ENCODE results near the gene DDRGK1. TPM values are rescaled to one million over a fixed set of nuclear protein-coding genes. Genes with fewer than 3 reads are reported as not detected.

The DDRGK1 gene
- total and polyA plus RNA-seq, 2 experiments from 2014 or later: 48.1 to 107 TPM

- no peaks in the 10 kb centered on the region for H3K4me1 ChIP-seq (ENCODE audit: low read depth)
- no peaks in the 10 kb centered on the region for H3K9me3 ChIP-seq (ENCODE audit: low read depth)
- no peaks in the 10 kb centered on the region for H3K36me3 ChIP-seq
- H3K4me3 ChIP-seq: no peak overlapping the region
- no peak for TF ChIP-seq CTCF (IDR thresholded peaks at IDR 0.05; ENCODE audit: low read depth, low read length)
- H3K27me3 ChIP-seq: peaks cover 74% of the 10 kb centered on the region
- no peak for DNase-seq (ENCODE audit: low read depth in 1 of 2, low spot score in 1 of 2)
- no peak overlapping the region for H3K27ac ChIP-seq
These were observed 39.4 kb upstream of the DDRGK1 start for GRCh38 chr20:3243718-3244358.

DNA sequence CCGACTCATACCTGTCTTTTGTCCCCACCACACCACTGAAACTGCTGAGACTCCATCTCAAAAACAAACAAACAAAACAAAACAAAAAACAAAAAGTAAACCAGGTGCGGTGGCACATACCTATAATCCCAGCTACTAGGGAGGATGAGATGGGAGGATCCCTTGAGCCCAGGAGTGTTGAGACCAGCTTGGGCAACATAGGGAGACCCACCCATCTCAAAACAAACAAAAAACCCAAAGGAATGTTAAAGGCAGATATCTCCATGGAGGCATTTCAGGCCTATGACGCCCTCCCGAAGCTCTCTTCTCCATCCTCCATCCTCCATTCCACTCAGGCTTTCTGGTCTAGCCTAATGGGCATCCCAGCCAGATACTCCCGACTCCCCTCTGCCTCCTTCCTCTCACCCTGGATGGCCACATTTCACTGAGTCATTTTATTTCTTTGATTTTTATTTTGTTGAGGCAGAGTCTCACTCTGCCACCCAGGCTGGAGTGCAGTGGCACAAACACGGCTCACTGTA lies 37.8 kb upstream of the DDRGK1 start:
- no peak for TF ChIP-seq CTCF (IDR thresholded peaks at IDR 0.05; ENCODE audit: low read depth, low read length)
- Histone ChIP-seq H3K27ac (no peak overlapping the region), H3K27me3 (peaks cover 74% of the 10 kb centered on the region)

GRCh38 chr20:3240776-3241363 lies 36.4 kb upstream of the DDRGK1 start:
- Histone ChIP-seq H3K36me3 (no peaks in the 10 kb centered on the region), H3K9me3 (ENCODE audit: low read depth) (no peaks in the 10 kb centered on the region), H3K4me1 (ENCODE audit: low read depth) (no peaks in the 10 kb centered on the region), H3K27ac (no peak overlapping the region), H3K27me3 (peaks cover 84% of the 10 kb centered on the region), H3K4me3 (no peak overlapping the region)
- no peak for DNase-seq (ENCODE audit: low read depth in 1 of 2, low spot score in 1 of 2)
- TF ChIP-seq CTCF (IDR thresholded peaks at IDR 0.05; ENCODE audit: low read depth, low read length): no peak

More for the DNA sequence above, 37.8 kb upstream of the DDRGK1 start:
- no peaks in the 10 kb centered on the region for H3K9me3 ChIP-seq (ENCODE audit: low read depth)
- no peaks in the 10 kb centered on the region for H3K4me1 ChIP-seq (ENCODE audit: low read depth)
- no peak for DNase-seq (ENCODE audit: low read depth in 1 of 2, low spot score in 1 of 2)
- H3K36me3 ChIP-seq: no peaks in the 10 kb centered on the region
- no peak overlapping the region for H3K4me3 ChIP-seq

GRCh38 chr20:3239867-3240775 lies 35.6 kb upstream of the DDRGK1 start:
- no peaks in the 10 kb centered on the region for H3K36me3 ChIP-seq
- peaks cover 91% of the 10 kb centered on the region for H3K27me3 ChIP-seq
- no peak overlapping the region for H3K27ac ChIP-seq
- TF ChIP-seq CTCF (IDR thresholded peaks at IDR 0.05; ENCODE audit: low read depth, low read length): no peak
- H3K9me3 ChIP-seq (ENCODE audit: low read depth): no peaks in the 10 kb centered on the region
- DNase-seq (ENCODE audit: low read depth in 1 of 2, low spot score in 1 of 2): peak in 1 of 2 donors; percentile 37
- H3K4me1 ChIP-seq (ENCODE audit: low read depth): no peaks in the 10 kb centered on the region
- peak overlapping the region; percentile 41 for H3K4me3 ChIP-seq

DNA sequence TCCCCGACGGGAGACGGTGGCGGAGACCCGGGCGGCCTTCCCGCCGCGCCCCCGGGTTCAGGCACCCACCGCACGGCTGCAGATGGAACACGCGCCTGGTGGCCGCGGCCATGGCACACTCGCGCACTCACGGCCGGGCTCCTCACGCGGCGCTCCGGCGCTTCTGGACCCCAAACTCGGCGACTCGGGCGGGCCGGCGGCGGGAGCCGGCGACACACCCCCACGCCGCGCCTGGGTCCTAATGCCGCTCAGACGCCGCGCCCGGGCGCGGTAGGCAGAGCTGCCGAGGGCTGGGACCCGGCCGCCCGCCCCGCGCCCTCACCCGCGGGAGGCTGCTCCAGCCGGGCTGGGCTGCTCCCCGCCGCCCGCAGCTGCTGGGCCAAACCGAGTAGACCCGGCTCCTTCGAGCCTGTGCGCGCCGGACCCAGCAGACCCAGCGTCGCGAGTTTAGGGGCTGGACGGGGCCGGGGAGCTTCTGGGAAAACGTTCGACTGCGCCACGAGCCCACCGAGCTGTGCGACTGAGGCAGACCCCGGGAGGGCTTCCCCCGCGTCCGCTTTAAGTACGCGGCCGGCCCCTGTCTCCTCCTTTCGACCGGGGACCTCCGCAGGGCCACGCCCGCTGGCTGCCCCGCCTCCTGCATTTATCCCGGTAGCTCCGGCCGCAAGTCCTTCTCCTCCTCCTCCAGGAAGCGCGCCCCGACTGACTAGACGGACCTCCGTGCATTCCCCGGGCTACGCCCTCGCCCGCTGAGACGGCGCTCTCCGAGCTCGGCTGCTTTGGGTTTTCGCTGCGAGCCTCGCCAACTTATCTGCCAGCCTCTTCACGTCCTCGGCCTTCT lies 34.8 kb upstream of the DDRGK1 start, which contains the start of gene SLC4A11:
Gene SLC4A11 (minus strand): TSS at position 165 of the 841 bp plus-strand sequence. CDS start 53 bp downstream, at position 112.
- Histone ChIP-seq H3K4me3 (peak within 1 kb of the TSS; percentile 41), H3K9me3 (ENCODE audit: low read depth) (no peaks in the 10 kb centered on the region), H3K27ac (no peak within 1 kb of the TSS), H3K4me1 (ENCODE audit: low read depth) (no peaks in the 10 kb centered on the region), H3K36me3 (no peaks in the 10 kb centered on the region), H3K27me3 (peaks cover 84% of the 10 kb centered on the region)
- peak; percentile 51 to 67 for DNase-seq (ENCODE audit: low read depth in 1 of 2, low spot score in 1 of 2)
- no peak for TF ChIP-seq CTCF (IDR thresholded peaks at IDR 0.05; ENCODE audit: low read depth, low read length)

All from cardiac muscle cell (in vitro differentiated cells and primary cell).